SK-N-SH treated with all-trans-retinoic acid at 6 μM for 48 hours (cell line): ENCODE data around the gene TLR10.

Source experiments
- ATAC-seq: fragments of 200-7000 bp; cut with Tn5 transposase; 3 replicates; pipeline ENCODE4 v1.9.1; 2020; ENCODE audit warnings: mild to moderate bottlenecking, moderate library complexity
- BACH2 ChIP-seq: fragments of 250-450 bp; sonication (Bioruptor Pico); IDR thresholded peaks from 2 replicates; pipeline ENCODE4 v1.9.0; 2021; ENCODE audit warnings: mild to moderate bottlenecking, borderline replicate concordance
- CREB5 ChIP-seq: fragments of 250-450 bp; sonication (Bioruptor Pico); IDR thresholded peaks from 2 replicates; pipeline ENCODE4 v1.5.1; 2020; ENCODE audit warnings: low read depth, mild to moderate bottlenecking, moderate library complexity
- CSDC2 ChIP-seq: fragments of 250-450 bp; sonication (Bioruptor Pico); IDR thresholded peaks from 2 replicates; pipeline ENCODE4 v1.5.0; 2020; ENCODE audit warnings: mild to moderate bottlenecking, moderate library complexity
- GLIS3 ChIP-seq: fragments of 250-450 bp; sonication (Bioruptor Pico); IDR thresholded peaks from 2 replicates; pipeline ENCODE4 v1.5.0; 2020; ENCODE audit warnings: mild to moderate bottlenecking, moderate library complexity
- ISL1 ChIP-seq: fragments of 250-450 bp; sonication (Bioruptor Pico); IDR thresholded peaks from 2 replicates; pipeline ENCODE4 v2.1.2; 2022; ENCODE audit warnings: mild to moderate bottlenecking, moderate library complexity
- OSR1 ChIP-seq: fragments of 250-450 bp; sonication (Bioruptor Pico); IDR thresholded peaks from 2 replicates; pipeline ENCODE4 v1.8.0; 2022; ENCODE audit warnings: moderate library complexity, mild to moderate bottlenecking, inconsistent platforms
- PPARA ChIP-seq: fragments of 250-450 bp; sonication (Bioruptor Pico); IDR thresholded peaks from 2 replicates; pipeline ENCODE4 v1.5.0; 2020; ENCODE audit warnings: mild to moderate bottlenecking, borderline replicate concordance
- RARB ChIP-seq: fragments of 250-450 bp; sonication (Bioruptor Pico); IDR thresholded peaks from 2 replicates; pipeline ENCODE4 v1.8.0; 2021; ENCODE audit warnings: mild to moderate bottlenecking, moderate library complexity
- SNAI2 ChIP-seq: fragments of 250-450 bp; sonication (Bioruptor Pico); IDR thresholded peaks from 2 replicates; pipeline ENCODE4 v1.5.0; 2020; ENCODE audit warnings: mild to moderate bottlenecking, moderate library complexity
- TCF4 ChIP-seq: fragments of 250-450 bp; sonication (Bioruptor Pico); IDR thresholded peaks from 2 replicates; pipeline ENCODE4 v1.8.0; 2021; ENCODE audit warnings: mild to moderate bottlenecking, moderate library complexity, borderline replicate concordance
- ZC3H10 ChIP-seq: fragments of 250-450 bp; sonication (Bioruptor Pico); IDR thresholded peaks from 2 replicates; pipeline ENCODE4 v1.5.1; 2021; ENCODE audit warnings: mild to moderate bottlenecking, moderate library complexity
- ZFP3 ChIP-seq: fragments of 250-450 bp; sonication (Bioruptor Pico); IDR thresholded peaks from 2 replicates; pipeline ENCODE4 v1.5.0; 2020; ENCODE audit warnings: mild to moderate bottlenecking, moderate library complexity
- ZNF565 ChIP-seq: fragments of 450-650 bp; formaldehyde crosslinking; conservative IDR thresholded peaks from 2 replicates; pipeline ENCODE4 v1.5.0; 2020; ENCODE audit warnings: low read depth, mild to moderate bottlenecking, moderate library complexity
- ZNF70 ChIP-seq: fragments of 450-650 bp; formaldehyde crosslinking; IDR thresholded peaks from 2 replicates; pipeline ENCODE4 v1.5.0; 2020; ENCODE audit warnings: mild to moderate bottlenecking, moderate library complexity
- ZNF8 ChIP-seq: fragments of 450-650 bp; formaldehyde crosslinking; IDR thresholded peaks from 2 replicates; pipeline ENCODE4 v1.5.0; 2020; ENCODE audit warnings: mild to moderate bottlenecking, moderate library complexity
- TF ChIP-seq, protein P1 (sequence below): fragments of 250-450 bp; sonication (Bioruptor Pico); IDR thresholded peaks from 2 replicates; pipeline ENCODE4 v1.5.1; 2021; ENCODE audit warnings: mild to moderate bottlenecking, moderate library complexity
- TF ChIP-seq, protein P2 (sequence below): fragments of 250-450 bp; sonication (Bioruptor Pico); IDR thresholded peaks from 2 replicates; pipeline ENCODE4 v1.8.0; 2021; ENCODE audit warnings: low read depth, mild to moderate bottlenecking, moderate library complexity, borderline replicate concordance
- TF ChIP-seq, protein P3 (sequence below): fragments of 250-450 bp; sonication (Bioruptor Pico); IDR thresholded peaks from 2 replicates; pipeline ENCODE4 v1.5.0; 2020; ENCODE audit warnings: mild to moderate bottlenecking, moderate library complexity
- TF ChIP-seq, protein P4 (sequence below): fragments of 250-450 bp; sonication (Bioruptor Pico); IDR thresholded peaks from 2 replicates; pipeline ENCODE4 v1.8.0; 2020; ENCODE audit warnings: mild to moderate bottlenecking, moderate library complexity, borderline replicate concordance

TLR10 gene

GRCh38 chr4:38764277-38764676 lies 18.5 kb downstream of the TLR10 start:
- no peak for ATAC-seq
- TF ChIP-seq ZNF565 (no peak), OSR1 (CRISPR knock-in tag) (no peak), RARB (CRISPR knock-in tag) (no peak), CREB5 (CRISPR knock-in tag) (no peak), ZNF70 (CRISPR knock-in tag) (no peak), ISL1 (CRISPR knock-in tag) (no peak), SNAI2 (no peak), CSDC2 (CRISPR knock-in tag) (no peak), ZFP3 (CRISPR knock-in tag) (no peak), TCF4 (CRISPR knock-in tag) (no peak), BACH2 (CRISPR knock-in tag) (no peak), PPARA (CRISPR knock-in tag) (no peak)
- TF ChIP-seq, protein P1, sequence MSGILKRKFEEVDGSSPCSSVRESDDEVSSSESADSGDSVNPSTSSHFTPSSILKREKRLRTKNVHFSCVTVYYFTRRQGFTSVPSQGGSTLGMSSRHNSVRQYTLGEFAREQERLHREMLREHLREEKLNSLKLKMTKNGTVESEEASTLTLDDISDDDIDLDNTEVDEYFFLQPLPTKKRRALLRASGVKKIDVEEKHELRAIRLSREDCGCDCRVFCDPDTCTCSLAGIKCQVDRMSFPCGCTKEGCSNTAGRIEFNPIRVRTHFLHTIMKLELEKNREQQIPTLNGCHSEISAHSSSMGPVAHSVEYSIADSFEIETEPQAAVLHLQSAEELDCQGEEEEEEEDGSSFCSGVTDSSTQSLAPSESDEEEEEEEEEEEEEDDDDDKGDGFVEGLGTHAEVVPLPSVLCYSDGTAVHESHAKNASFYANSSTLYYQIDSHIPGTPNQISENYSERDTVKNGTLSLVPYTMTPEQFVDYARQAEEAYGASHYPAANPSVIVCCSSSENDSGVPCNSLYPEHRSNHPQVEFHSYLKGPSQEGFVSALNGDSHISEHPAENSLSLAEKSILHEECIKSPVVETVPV (CRISPR knock-in tag) = no peak
- TF ChIP-seq, protein P2, sequence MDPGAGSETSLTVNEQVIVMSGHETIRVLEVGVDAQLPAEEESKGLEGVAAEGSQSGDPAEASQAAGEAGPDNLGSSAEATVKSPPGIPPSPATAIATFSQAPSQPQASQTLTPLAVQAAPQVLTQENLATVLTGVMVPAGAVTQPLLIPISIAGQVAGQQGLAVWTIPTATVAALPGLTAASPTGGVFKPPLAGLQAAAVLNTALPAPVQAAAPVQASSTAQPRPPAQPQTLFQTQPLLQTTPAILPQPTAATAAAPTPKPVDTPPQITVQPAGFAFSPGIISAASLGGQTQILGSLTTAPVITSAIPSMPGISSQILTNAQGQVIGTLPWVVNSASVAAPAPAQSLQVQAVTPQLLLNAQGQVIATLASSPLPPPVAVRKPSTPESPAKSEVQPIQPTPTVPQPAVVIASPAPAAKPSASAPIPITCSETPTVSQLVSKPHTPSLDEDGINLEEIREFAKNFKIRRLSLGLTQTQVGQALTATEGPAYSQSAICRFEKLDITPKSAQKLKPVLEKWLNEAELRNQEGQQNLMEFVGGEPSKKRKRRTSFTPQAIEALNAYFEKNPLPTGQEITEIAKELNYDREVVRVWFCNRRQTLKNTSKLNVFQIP (CRISPR knock-in tag) = no peak

- ATAC-seq = no peak
- TF ChIP-seq, protein P3, sequence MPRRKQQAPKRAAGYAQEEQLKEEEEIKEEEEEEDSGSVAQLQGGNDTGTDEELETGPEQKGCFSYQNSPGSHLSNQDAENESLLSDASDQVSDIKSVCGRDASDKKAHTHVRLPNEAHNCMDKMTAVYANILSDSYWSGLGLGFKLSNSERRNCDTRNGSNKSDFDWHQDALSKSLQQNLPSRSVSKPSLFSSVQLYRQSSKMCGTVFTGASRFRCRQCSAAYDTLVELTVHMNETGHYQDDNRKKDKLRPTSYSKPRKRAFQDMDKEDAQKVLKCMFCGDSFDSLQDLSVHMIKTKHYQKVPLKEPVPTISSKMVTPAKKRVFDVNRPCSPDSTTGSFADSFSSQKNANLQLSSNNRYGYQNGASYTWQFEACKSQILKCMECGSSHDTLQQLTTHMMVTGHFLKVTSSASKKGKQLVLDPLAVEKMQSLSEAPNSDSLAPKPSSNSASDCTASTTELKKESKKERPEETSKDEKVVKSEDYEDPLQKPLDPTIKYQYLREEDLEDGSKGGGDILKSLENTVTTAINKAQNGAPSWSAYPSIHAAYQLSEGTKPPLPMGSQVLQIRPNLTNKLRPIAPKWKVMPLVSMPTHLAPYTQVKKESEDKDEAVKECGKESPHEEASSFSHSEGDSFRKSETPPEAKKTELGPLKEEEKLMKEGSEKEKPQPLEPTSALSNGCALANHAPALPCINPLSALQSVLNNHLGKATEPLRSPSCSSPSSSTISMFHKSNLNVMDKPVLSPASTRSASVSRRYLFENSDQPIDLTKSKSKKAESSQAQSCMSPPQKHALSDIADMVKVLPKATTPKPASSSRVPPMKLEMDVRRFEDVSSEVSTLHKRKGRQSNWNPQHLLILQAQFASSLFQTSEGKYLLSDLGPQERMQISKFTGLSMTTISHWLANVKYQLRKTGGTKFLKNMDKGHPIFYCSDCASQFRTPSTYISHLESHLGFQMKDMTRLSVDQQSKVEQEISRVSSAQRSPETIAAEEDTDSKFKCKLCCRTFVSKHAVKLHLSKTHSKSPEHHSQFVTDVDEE (CRISPR knock-in tag) = no peak
- no peak for TF ChIP-seq ISL1 (CRISPR knock-in tag)
- TF ChIP-seq GLIS3 (CRISPR knock-in tag) = no peak
- TF ChIP-seq ZFP3 (CRISPR knock-in tag) = no peak
- TF ChIP-seq ZC3H10 = no peak
- TF ChIP-seq PPARA (CRISPR knock-in tag) = no peak
- TF ChIP-seq TCF4 (CRISPR knock-in tag) = no peak
- TF ChIP-seq SNAI2 = no peak
- no peak for TF ChIP-seq ZNF565
- no peak for TF ChIP-seq ZNF8 (CRISPR knock-in tag)
- no peak for TF ChIP-seq BACH2 (CRISPR knock-in tag)
- TF ChIP-seq, protein P2 (CRISPR knock-in tag) = no peak
- no peak for TF ChIP-seq RARB (CRISPR knock-in tag)
- TF ChIP-seq ZNF70 (CRISPR knock-in tag) = no peak
- TF ChIP-seq, protein P4, sequence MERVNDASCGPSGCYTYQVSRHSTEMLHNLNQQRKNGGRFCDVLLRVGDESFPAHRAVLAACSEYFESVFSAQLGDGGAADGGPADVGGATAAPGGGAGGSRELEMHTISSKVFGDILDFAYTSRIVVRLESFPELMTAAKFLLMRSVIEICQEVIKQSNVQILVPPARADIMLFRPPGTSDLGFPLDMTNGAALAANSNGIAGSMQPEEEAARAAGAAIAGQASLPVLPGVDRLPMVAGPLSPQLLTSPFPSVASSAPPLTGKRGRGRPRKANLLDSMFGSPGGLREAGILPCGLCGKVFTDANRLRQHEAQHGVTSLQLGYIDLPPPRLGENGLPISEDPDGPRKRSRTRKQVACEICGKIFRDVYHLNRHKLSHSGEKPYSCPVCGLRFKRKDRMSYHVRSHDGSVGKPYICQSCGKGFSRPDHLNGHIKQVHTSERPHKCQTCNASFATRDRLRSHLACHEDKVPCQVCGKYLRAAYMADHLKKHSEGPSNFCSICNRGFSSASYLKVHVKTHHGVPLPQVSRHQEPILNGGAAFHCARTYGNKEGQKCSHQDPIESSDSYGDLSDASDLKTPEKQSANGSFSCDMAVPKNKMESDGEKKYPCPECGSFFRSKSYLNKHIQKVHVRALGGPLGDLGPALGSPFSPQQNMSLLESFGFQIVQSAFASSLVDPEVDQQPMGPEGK (CRISPR knock-in tag) = no peak
- TF ChIP-seq, all 23 proteins: peak for 0
Observed at GRCh38 chr4:38762560-38762959, 20.2 kb downstream of the TLR10 start.

GRCh38 chr4:38759790-38760122 lies 23.0 kb downstream of the TLR10 start:
- no peak for ATAC-seq
- TF ChIP-seq CREB5 (CRISPR knock-in tag) (no peak), SNAI2 (no peak), ZNF70 (CRISPR knock-in tag) (no peak)
